HEK293 (cell line): ENCODE results near the gene EMD.

ENCODE experiments used
- CTCF ChIA-PET: fragments of 350-600 bp; formaldehyde crosslinking; extraction: SDS; loops from one replicate; lab custom pipeline; 2021; ENCODE audit warnings: antibody characterized with exemption; lab: Yijun Ruan, JAX
- POLR2A ChIA-PET: fragments of 300-600 bp; formaldehyde crosslinking; extraction: SDS; loops from one replicate; lab custom pipeline; 2020; ENCODE audit warnings: antibody characterized with exemption, inconsistent platforms; lab: Yijun Ruan, JAX
- H3K27ac ChIP-seq: fragments of 200-500 bp; sonication (Bioruptor generic); 2 replicates; pipeline ENCODE4 v1.5.1; 2014; ENCODE audit warnings: low read depth, low read length, control low read depth, inconsistent platforms; ENCODE audit errors: extremely low read depth
- H3K36me3 ChIP-seq, 2 experiments: fragments of 200-500 bp in 1 of 2; sonication (Bioruptor generic) in 1 of 2; 1 replicate in 1 of 2; 2 replicates in 1 of 2; pipeline ENCODE4 v1.5.1; 2014 to 2017; ENCODE audit warnings: inconsistent platforms in 2 of 2, low read length in 2 of 2; ENCODE audit not compliant: control insufficient read depth in 2 of 2, insufficient read depth in 1 of 2
- H3K4me1 ChIP-seq: fragments of 200-500 bp; sonication (Bioruptor generic); 2 replicates; pipeline ENCODE4 v1.5.1; 2014; ENCODE audit warnings: mild to moderate bottlenecking, low read length, inconsistent platforms; ENCODE audit not compliant: control insufficient read depth, insufficient read depth
- H3K4me3 ChIP-seq: 2 replicates; pipeline ENCODE4 v1.5.1; 2011; ENCODE audit warnings: low read depth, mild to moderate bottlenecking, control low read depth, low read length, moderate library complexity
- H3K9me3 ChIP-seq: fragments of 200-500 bp; sonication (Bioruptor generic); 2 replicates; pipeline ENCODE4 v1.5.1; 2014; ENCODE audit warnings: low read depth, low read length, inconsistent platforms; ENCODE audit not compliant: control insufficient read depth, insufficient read depth
- BCL11B ChIP-seq: fragments of 450-650 bp; formaldehyde crosslinking; IDR thresholded peaks from 2 replicates; pipeline ENCODE4 v1.5.1; 2016; ENCODE audit warnings: low read depth, missing biosample characterization, missing genetic modification characterization
- KLF8 ChIP-seq: fragments of 450-650 bp; formaldehyde crosslinking; IDR thresholded peaks from 2 replicates; pipeline ENCODE4 v1.5.1; 2016; ENCODE audit warnings: missing biosample characterization, missing genetic modification characterization
- MEIS1 ChIP-seq: sonication (generic); formaldehyde crosslinking; IDR thresholded peaks from 2 replicates; pipeline ENCODE4 v1.8.1; 2022; ENCODE audit warnings: missing genetic modification reagents, mild to moderate bottlenecking, borderline replicate concordance
- SALL2 ChIP-seq: fragments of 450-650 bp; formaldehyde crosslinking; IDR thresholded peaks from 2 replicates; pipeline ENCODE4 v1.5.0; 2017; ENCODE audit warnings: missing biosample characterization, mild to moderate bottlenecking, missing genetic modification characterization, borderline replicate concordance
- ZEB2 ChIP-seq: fragments of 450-650 bp; formaldehyde crosslinking; IDR thresholded peaks from 2 replicates; pipeline ENCODE4 v1.5.1; 2016; ENCODE audit warnings: missing biosample characterization, missing genetic modification characterization
- ZNF133 ChIP-seq: fragments of 450-650 bp; formaldehyde crosslinking; IDR thresholded peaks from 2 replicates; pipeline ENCODE4 v1.5.1; 2016; ENCODE audit warnings: missing biosample characterization, missing genetic modification characterization
- ZNF391 ChIP-seq: fragments of 450-650 bp; formaldehyde crosslinking; IDR thresholded peaks from 2 replicates; pipeline ENCODE4 v1.5.1; 2016; ENCODE audit warnings: low read depth, missing biosample characterization, missing genetic modification characterization, borderline replicate concordance
- ZNF521 ChIP-seq: fragments of 450-650 bp; formaldehyde crosslinking; IDR thresholded peaks from 2 replicates; pipeline ENCODE4 v1.5.1; 2017; ENCODE audit warnings: missing biosample characterization, mild to moderate bottlenecking, missing genetic modification characterization
- ZNF623 ChIP-seq: fragments of 450-650 bp; formaldehyde crosslinking; IDR thresholded peaks from 2 replicates; pipeline ENCODE4 v1.5.1; 2016; ENCODE audit warnings: missing biosample characterization, missing genetic modification characterization
- ZNF776 ChIP-seq: fragments of 450-650 bp; formaldehyde crosslinking; IDR thresholded peaks from 2 replicates; pipeline ENCODE4 v1.5.0; 2017; ENCODE audit warnings: missing biosample characterization, missing genetic modification characterization, borderline replicate concordance
- ZNF777 ChIP-seq: fragments of 450-650 bp; formaldehyde crosslinking; IDR thresholded peaks from 2 replicates; pipeline ENCODE4 v1.5.1; 2017; ENCODE audit warnings: missing biosample characterization, missing genetic modification characterization, borderline replicate concordance
- ZXDB ChIP-seq: fragments of 450-650 bp; formaldehyde crosslinking; IDR thresholded peaks from 2 replicates; pipeline ENCODE4 v1.5.1; 2016; ENCODE audit warnings: missing biosample characterization, missing genetic modification characterization
- TF ChIP-seq, protein P1 (sequence below): fragments of 450-650 bp; formaldehyde crosslinking; IDR thresholded peaks from 2 replicates; pipeline ENCODE4 v1.5.1; 2016; ENCODE audit warnings: missing biosample characterization, missing genetic modification characterization, low read depth
- TF ChIP-seq, protein P2 (sequence below): fragments of 450-650 bp; formaldehyde crosslinking; conservative IDR thresholded peaks from 2 replicates; pipeline ENCODE4 v1.5.1; 2016; ENCODE audit warnings: low read depth, missing biosample characterization, missing genetic modification characterization
- TF ChIP-seq, protein P3 (sequence below): fragments of 450-650 bp; formaldehyde crosslinking; IDR thresholded peaks from 2 replicates; pipeline ENCODE4; 2016; ENCODE audit warnings: missing biosample characterization, missing genetic modification characterization
- TF ChIP-seq, protein P4 (sequence below): sonication (generic); formaldehyde crosslinking; IDR thresholded peaks from 2 replicates; pipeline ENCODE4 v1.8.1; 2022; ENCODE audit warnings: mild to moderate bottlenecking, moderate library complexity, missing genetic modification reagents

Gene EMD

DNA sequence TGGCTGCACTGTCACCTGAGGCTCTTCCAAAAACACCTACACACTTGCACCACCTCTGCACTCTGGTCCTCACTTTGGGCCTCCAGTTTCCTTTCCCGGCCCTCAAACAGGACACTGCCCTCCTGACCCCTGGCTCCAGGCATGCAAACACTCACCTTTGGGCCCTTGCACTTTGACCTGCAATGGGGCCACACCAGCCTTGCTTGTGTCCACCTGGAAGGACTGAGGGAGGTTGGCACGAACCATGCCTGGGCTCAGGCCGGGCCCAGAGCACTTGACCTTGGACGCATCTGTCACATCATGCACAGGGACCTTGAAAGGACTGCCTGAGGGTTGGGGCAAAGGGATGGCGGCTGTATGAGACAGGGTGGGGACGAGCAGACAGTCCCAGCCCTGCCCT is 20.3 kb upstream of the EMD start:
- Histone ChIP-seq H3K4me3 (no peak overlapping the region), H3K9me3 (no peaks in the 10 kb centered on the region), H3K27ac (no peak overlapping the region), H3K4me1 (no peaks in the 10 kb centered on the region), H3K36me3 (peaks cover 13 to 96% of the 10 kb centered on the region in 2 experiments; a peak in 2 of 3 replicates)
- ChIA-PET POLR2A (interaction anchor here (1.6 to 3.4 kb wide), 4 partner anchors 10 to 33 kb away, joined by 3 to 26 read pairs (median 8); no protein-coding TSS in a partner anchor), CTCF (no interaction called here)
- TF ChIP-seq BCL11B (tag by site-specific recombination) (peak; percentile 68; the same call in 1 of the 2 replicates), ZNF133 (tag by site-specific recombination) (no peak)

DNA sequence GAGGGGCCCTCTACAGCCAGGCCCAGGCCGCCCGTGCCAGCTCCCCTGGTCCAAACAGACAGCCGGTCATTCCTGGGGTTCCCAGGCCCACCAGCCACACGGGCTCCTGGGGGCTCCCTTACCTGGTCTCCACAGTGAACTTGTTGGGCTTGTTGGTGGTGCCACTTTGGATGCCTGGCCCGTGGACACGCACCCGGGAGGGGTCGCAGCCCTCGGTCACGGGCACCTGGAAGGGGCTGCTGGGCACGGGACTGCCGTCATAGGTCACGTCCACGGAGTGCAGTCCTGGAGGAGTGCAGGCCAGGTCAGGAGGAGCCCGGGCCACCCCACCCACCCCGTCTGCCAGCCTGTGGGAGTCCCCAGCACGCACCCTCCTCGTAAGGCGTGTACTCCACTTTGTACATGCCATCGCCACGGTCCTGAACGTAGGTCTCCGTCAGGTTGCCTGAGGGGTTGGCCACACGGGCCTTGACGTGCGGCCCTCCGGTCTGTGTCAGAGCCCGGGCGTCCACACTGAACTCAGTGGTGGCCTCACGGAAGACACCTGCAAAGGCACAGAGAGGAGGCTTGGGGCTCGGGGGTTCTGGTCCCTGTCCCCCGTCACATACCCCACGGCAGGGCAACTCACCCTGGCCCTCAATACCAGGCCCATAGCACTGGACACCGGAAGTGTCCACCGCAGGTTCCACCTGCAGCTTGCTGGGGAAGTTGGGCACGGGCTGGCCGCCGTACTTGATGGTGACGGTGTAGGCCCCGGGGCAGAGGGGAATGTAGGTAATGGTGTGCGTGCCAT is 19.5 kb upstream of the EMD start:
- no peaks in the 10 kb centered on the region for H3K4me1 ChIP-seq
- CTCF ChIA-PET: no interaction called here
- H3K36me3 ChIP-seq: peaks cover 13 to 96% of the 10 kb centered on the region in 2 experiments; a peak in 2 of 3 replicates
- H3K9me3 ChIP-seq: no peaks in the 10 kb centered on the region
- POLR2A ChIA-PET: interaction anchor here (1.6 to 3.4 kb wide), 4 partner anchors 10 to 24 kb away, joined by 4 to 26 read pairs (median 11); no protein-coding TSS in a partner anchor
- no peak overlapping the region for H3K4me3 ChIP-seq
- TF ChIP-seq ZXDB (tag by site-specific recombination) (no peak), ZEB2 (tag by site-specific recombination) (no peak), ZNF776 (tag by site-specific recombination) (no peak), KLF8 (tag by site-specific recombination) (no peak), ZNF777 (tag by site-specific recombination) (no peak), MEIS1 (no peak), ZNF623 (tag by site-specific recombination) (no peak), SALL2 (tag by site-specific recombination) (no peak), ZNF521 (tag by site-specific recombination) (no peak)
- TF ChIP-seq, protein P1, sequence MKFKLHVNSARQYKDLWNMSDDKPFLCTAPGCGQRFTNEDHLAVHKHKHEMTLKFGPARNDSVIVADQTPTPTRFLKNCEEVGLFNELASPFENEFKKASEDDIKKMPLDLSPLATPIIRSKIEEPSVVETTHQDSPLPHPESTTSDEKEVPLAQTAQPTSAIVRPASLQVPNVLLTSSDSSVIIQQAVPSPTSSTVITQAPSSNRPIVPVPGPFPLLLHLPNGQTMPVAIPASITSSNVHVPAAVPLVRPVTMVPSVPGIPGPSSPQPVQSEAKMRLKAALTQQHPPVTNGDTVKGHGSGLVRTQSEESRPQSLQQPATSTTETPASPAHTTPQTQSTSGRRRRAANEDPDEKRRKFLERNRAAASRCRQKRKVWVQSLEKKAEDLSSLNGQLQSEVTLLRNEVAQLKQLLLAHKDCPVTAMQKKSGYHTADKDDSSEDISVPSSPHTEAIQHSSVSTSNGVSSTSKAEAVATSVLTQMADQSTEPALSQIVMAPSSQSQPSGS (tag by site-specific recombination): no peak
- TF ChIP-seq, protein P2, sequence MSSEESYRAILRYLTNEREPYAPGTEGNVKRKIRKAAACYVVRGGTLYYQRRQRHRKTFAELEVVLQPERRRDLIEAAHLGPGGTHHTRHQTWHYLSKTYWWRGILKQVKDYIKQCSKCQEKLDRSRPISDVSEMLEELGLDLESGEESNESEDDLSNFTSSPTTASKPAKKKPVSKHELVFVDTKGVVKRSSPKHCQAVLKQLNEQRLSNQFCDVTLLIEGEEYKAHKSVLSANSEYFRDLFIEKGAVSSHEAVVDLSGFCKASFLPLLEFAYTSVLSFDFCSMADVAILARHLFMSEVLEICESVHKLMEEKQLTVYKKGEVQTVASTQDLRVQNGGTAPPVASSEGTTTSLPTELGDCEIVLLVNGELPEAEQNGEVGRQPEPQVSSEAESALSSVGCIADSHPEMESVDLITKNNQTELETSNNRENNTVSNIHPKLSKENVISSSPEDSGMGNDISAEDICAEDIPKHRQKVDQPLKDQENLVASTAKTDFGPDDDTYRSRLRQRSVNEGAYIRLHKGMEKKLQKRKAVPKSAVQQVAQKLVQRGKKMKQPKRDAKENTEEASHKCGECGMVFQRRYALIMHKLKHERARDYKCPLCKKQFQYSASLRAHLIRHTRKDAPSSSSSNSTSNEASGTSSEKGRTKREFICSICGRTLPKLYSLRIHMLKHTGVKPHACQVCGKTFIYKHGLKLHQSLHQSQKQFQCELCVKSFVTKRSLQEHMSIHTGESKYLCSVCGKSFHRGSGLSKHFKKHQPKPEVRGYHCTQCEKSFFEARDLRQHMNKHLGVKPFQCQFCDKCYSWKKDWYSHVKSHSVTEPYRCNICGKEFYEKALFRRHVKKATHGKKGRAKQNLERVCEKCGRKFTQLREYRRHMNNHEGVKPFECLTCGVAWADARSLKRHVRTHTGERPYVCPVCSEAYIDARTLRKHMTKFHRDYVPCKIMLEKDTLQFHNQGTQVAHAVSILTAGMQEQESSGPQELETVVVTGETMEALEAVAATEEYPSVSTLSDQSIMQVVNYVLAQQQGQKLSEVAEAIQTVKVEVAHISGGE (tag by site-specific recombination): no peak
- no peak overlapping the region for H3K27ac ChIP-seq

DNA sequence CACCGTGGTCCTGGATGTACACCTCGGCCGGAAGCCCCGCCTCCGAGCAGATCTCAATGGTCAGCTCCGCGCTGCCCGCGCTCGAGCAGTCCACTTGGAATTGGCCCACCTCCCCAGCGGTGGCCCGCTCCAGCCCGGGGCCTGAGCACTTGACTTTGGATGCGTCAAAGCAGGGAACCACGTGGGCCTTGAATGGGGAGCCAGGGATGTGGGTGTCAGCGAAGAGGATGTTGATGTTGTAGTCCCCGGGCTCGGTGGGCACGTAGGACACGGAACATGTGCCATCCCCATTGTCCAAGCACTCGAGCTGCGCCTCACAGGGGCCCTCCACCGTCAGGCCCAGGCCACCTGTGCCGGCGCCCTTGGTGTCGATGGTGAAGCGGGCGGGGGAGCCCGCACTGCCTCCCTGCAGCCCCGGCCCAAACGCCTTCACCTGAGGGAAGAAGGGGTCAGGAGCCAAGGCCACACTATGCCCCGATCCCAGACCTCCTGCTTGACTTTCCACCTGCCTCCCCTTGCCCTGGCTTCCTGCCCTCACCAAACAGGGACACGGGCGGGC is 18.9 kb upstream of the EMD start:
- TF ChIP-seq, protein P3, sequence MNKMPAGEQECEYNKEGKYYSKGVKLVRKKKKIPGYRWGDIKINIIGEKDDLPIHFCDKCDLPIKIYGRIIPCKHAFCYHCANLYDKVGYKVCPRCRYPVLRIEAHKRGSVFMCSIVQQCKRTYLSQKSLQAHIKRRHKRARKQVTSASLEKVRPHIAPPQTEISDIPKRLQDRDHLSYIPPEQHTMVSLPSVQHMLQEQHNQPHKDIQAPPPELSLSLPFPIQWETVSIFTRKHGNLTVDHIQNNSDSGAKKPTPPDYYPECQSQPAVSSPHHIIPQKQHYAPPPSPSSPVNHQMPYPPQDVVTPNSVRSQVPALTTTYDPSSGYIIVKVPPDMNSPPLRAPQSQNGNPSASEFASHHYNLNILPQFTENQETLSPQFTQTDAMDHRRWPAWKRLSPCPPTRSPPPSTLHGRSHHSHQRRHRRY (tag by site-specific recombination): no peak
- TF ChIP-seq, protein P4, sequence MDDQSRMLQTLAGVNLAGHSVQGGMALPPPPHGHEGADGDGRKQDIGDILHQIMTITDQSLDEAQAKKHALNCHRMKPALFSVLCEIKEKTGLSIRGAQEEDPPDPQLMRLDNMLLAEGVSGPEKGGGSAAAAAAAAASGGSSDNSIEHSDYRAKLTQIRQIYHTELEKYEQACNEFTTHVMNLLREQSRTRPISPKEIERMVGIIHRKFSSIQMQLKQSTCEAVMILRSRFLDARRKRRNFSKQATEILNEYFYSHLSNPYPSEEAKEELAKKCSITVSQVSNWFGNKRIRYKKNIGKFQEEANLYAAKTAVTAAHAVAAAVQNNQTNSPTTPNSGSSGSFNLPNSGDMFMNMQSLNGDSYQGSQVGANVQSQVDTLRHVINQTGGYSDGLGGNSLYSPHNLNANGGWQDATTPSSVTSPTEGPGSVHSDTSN (CRISPR knock-in tag): 0 out of 2 replicates have a peak, but pooled peaks have one; percentile 18
- no peak for TF ChIP-seq ZNF391 (tag by site-specific recombination)
- TF ChIP-seq, all 188 proteins: peak for 1
- POLR2A ChIA-PET: interaction anchor here (0.6 to 2.1 kb wide), 3 partner anchors 10 to 342 kb away, joined by 3 to 10 read pairs (median 4); no protein-coding TSS in a partner anchor
- Histone ChIP-seq H3K4me1 (no peaks in the 10 kb centered on the region), H3K9me3 (no peaks in the 10 kb centered on the region), H3K36me3 (peaks cover 18 to 96% of the 10 kb centered on the region in 2 experiments; a peak in 2 of 3 replicates), H3K27ac (no peak overlapping the region), H3K4me3 (no peak overlapping the region)
- CTCF ChIA-PET: no interaction called here
